RKO (cell line): ENCODE data around the gene EPS15.
"Not testable (repeated sequence)": the region's sequence is repeated elsewhere in the genome, so short reads cannot be mapped to it uniquely, and the experiment has no call there.

ENCODE experiments used
- DNase-seq: peaks from one replicate; pipeline ENCODE4 v3.0.0-alpha.2; 2016; ENCODE audit warnings: low spot score

Gene EPS15

GRCh38 chr1:51514733-51515132 is 4.3 kb downstream of the EPS15 start:
- DNase-seq, result no peak

DNA sequence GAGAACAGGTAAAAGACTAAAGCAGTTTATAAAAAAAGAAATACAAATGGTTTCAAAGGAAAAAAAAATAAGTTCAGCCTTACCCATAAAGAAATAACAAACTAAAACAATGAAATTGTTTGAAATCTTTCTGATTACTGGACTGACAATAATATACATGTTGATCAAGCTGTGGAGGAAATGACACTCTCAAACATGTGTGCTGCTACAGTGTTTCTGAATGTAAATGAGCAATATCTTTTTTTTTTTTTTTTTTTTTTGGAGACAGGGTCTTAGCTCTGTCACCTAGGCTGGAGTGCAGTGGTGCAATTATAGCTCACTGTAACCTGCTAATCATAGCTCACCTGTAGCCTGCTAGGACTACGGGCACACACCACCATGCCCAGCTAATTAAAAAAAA is 6.5 kb downstream of the EPS15 start:
- no peak for DNase-seq

GRCh38 chr1:51512120-51512519 is 6.9 kb downstream of the EPS15 start:
- no peak for DNase-seq

DNA sequence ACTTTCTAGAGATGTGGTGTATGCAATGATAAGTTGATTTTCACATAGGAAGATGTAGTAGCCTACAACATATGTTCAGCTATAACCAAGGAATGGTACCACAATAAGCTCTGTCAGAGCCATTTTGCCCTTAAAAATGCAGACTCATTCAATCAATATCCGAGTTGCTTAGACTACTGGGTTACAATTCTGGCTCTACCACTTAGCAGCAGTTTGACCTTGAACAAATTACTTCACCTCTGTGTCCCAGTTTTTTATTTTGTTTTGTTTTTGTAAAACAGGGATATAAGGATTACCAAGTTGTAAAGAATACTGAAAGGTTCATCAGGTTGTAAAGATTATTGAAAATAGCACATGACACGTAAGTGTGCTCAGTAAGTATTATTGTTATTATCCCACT is 9.3 kb downstream of the EPS15 start:
- no peak for DNase-seq

DNA sequence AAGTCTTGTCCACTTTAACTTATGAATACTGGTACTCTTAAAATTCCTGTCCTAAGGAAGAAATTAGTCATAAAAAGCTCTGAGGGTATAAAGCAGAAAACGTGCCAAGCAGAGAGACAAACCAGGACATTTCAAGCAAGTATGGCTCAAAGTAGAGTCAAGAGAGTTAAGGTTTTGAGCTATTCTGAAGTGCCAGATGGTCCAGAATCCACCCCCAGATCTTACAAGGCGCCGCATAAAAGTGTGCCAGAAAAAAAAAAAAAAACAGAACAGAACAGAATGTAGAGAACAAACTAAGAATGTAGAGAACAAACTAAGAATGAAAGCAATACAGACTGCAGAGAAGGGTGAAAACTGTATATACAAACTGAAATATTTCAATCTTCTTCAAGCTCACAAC is 12.5 kb downstream of the EPS15 start:
- no peak for DNase-seq

- DNase-seq, result no peak
These were observed 14.1 kb downstream of the EPS15 start for GRCh38 chr1:51504806-51505525.

DNA sequence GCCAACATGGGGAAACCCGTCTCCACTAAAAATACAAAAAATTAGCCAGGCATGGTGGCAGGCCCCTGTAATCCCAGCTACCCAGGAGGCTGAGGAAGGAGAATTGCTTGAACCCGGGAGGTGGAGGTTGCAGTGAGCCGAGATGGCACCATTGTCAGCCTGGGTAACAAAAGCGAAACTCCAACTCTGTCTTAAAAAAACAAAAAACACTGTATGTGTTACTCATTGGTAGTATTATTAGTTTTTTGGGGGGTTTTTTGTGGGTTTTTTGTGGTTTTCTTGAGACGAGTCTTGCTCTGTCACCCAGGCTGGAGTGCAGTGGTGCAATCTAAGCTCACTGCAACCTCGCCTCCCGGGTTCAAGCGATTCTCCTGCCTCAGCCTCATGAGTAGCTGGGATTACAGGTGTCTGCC is 17.8 kb downstream of the EPS15 start:
- DNase-seq, result not testable (repeated sequence)

GRCh38 chr1:51499694-51500093 is 19.4 kb downstream of the EPS15 start:
- DNase-seq, result no peak

DNA sequence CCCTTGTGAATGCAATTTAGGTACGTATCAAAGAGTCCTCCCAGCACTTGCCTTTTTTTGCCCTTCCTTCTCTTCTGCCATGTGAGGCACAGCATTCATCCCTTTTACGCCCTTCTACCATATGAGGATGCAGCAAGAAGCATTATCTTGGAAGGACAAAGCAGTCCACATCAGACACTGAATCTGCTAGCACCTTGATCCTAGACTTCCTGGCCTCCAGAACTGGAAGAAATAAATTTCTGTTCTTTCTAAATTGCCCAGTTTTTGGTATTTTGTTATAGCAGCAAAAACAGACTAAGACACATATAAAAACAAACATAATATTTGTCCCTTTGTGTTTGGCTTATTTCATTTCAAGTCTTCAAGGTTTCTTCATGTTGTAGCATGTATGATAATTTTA is 20.1 kb downstream of the EPS15 start:
- no peak for DNase-seq

- DNase-seq, result peak; percentile 22
These were observed 21.7 kb downstream of the EPS15 start for GRCh38 chr1:51497340-51497739.

GRCh38 chr1:51494138-51494830 is 24.8 kb downstream of the EPS15 start:
- DNase-seq, result no peak

GRCh38 chr1:51491166-51491981 is 27.7 kb downstream of the EPS15 start:
- no peak for DNase-seq

DNA sequence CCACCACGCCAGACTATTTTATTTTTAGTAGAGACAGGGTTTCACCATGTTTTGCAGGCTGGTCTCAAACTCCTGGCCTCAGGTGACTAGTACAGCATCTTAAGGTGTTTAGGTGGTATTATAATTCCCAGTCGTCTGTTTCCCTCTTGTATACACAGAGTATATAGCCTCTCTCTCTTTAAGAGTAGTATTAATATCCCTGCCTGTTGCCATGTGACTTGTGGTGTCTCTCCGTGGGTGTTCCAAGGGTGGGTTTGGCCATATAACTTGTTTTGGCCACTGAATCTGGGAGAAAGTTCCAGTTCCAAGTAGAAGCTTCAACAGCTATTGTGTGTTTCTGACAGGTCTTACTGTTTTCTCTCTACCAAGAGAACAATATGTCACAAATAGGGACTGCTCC is 29.6 kb downstream of the EPS15 start:
- no peak for DNase-seq

DNA sequence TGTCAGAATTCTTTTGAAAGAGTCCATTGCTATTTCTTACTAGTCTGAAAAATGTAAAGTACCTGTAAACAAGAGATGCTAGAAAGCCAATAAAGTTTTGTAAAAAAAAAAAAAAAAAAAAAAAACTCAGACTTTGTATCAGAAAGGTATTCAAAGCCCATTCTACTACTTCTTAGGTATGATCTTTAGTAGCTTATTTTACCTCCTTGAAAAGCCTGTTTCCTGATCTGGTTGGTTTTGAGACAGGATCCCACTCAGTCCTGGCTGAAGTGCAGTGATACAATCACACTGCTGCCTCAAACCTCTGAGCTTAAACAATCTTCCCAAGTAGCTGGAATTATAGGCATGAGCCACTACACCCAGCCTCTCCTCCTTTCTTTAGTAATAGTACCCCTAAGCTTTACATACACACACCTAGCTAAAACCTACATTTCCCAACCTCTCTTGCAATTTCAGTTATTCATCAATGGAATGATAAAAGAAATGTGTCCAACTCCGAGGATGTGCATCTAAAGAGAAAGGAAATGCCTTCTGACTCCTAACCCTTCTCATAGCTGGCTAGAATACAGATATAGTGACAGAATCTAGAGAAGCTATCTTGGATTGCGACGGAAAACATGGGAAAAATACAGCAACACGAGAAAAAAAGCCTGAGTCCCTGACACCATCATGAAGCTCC is 30.6 kb downstream of the EPS15 start:
- no peak for DNase-seq

- DNase-seq, result no peak
These were observed 31.4 kb downstream of the EPS15 start for GRCh38 chr1:51487628-51488027.

DNA sequence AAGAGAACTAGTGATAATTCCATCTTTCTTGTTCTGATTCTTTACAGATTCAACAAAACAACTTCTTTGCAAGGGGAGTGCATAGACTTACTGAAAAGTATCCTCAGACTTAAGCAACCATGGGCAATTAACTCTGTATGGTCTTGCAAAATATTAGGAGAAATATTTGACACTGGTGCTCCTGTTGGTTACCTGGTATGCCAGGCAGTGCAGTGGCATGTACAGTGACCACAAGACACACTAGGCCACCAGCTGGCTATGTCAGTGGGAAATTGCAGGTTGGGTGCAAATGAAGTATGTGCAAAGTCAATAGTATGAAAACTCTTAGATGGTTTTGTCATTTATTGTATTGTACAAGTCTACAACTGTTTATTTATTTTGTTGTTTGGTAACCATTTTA is 34.5 kb downstream of the EPS15 start:
- no peak for DNase-seq

DNA sequence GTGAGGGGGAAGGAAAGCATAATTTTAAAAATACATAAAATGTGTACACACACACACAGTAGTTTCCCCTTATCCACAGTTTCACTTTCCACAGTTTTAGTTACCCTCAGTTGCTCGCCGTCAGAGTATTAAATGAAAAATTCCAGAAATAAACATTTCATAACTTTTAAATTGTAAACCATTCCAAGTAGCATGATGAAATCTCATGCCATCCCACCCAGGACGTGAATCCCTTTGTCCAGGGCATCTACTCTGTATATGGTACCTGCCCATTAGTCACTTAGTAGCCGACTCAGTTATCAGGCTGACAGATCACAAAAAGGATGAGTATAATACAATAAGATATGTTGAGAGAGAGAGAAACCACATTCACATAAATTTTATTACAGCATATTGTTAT is 36.2 kb downstream of the EPS15 start:
- no peak for DNase-seq

DNA sequence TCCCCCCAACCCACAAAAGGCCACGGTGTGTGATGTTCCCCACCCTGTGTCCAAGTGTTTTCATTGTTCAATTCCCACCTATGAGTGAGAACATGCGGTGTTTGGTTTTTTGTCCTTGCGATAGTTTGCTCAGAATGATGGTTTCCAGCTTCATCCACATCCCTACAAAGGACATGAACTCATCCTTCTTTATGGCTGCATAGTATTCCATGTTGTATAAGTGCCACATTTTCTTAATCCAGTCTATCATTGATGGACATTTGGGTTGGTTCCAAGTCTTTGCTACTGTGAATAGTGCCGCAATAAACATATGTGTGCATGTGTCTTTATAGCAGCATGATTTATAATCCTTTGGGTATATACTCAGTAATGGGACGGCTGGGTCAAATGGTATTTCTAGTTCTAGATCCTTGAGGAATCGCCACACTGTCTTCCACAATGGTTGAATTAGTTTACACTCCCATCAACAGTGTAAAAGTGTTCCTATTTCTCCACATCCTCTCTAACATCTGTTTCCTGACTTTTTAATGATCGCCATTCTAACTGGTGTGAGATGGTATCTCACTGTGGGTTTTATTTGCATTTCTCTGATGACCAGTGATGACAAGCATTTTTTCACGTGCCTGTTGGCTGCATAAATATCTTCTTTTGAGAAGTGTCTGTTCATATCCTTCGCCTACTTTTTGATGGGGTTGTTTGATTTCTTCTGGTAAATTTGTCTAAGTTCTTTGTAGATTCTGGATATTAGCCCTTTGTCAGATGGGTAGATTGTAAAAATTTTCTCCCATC is 44.0 kb downstream of the EPS15 start:
- not testable (repeated sequence) for DNase-seq

GRCh38 chr1:51473331-51474115 is 45.5 kb downstream of the EPS15 start:
- no peak for DNase-seq

- DNase-seq, result no peak
These were observed 46.7 kb downstream of the EPS15 start for GRCh38 chr1:51472359-51472758.

DNA sequence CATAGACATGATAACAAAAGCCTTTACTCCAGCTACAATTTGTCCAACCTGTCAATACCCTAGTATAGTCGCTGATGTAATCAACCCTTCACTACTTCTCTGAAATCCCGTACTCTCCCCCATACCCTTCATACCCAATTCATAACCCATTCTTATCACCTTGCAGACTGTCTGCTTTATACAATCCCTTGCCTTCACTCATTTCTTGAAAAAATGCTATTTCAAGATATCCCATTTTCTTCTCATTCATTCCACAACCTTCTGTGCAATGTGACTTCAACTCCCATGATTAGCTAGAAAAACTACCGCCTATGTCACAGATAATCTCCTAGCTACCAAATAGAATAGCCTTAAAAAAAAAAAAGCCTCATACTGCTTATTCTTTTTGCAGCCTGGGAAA is 49.5 kb downstream of the EPS15 start:
- no peak for DNase-seq
